CD14-positive monocyte (primary cell): ENCODE results near the gene PANK1. TPM values are rescaled to one million over a fixed set of nuclear protein-coding genes. Genes with fewer than 3 reads are reported as not detected.

Source experiments
- DNase-seq, 3 donors: peaks; one replicate each; pipeline ENCODE4 v3.0.0-alpha.2; 2011 to 2022
- H2AFZ ChIP-seq: 2 replicates; pipeline ENCODE4 v1.6.0; 2012; ENCODE audit warnings: mild to moderate bottlenecking, low read depth, low read length, inconsistent platforms; ENCODE audit not compliant: insufficient read depth, poor library complexity, severe bottlenecking
- H3K27ac ChIP-seq, 2 donors: 1 replicate in 1 of 2; 2 replicates in 1 of 2; pipeline ENCODE4 v1.5.1; 2012 to 2013; ENCODE audit warnings: low read length in 2 of 2, control low read depth in 1 of 2, inconsistent platforms in 1 of 2, low read depth in 1 of 2, mild to moderate bottlenecking in 1 of 2
- H3K27me3 ChIP-seq, 2 donors: one replicate each; pipeline versions ENCODE4 v1.6.0 to v1.6.1; 2011 to 2013; ENCODE audit warnings: low read length in 2 of 2; ENCODE audit not compliant: control insufficient read depth in 2 of 2, insufficient read depth in 2 of 2
- H3K36me3 ChIP-seq, 2 donors: replicated peaks in 1 of 2; 1 replicate in 1 of 2; 2 replicates in 1 of 2; pipeline versions ENCODE4 v1.5.1 to v1.6.1; 2012 to 2013; ENCODE audit warnings: low read length in 2 of 2, control low read depth in 1 of 2, inconsistent platforms in 1 of 2, mild to moderate bottlenecking in 1 of 2; ENCODE audit not compliant: insufficient read depth in 2 of 2, control insufficient read depth in 1 of 2
- H3K4me1 ChIP-seq, 2 donors: 1 replicate in 1 of 2; 2 replicates in 1 of 2; pipeline versions ENCODE4 v1.5.1 to v1.6.1; 2012 to 2013; ENCODE audit warnings: low read length in 2 of 2, control low read depth in 1 of 2, inconsistent platforms in 1 of 2, mild to moderate bottlenecking in 1 of 2, moderate library complexity in 1 of 2; ENCODE audit not compliant: insufficient read depth in 2 of 2, control insufficient read depth in 1 of 2
- H3K4me2 ChIP-seq: replicated peaks from 2 replicates; pipeline ENCODE3; 2012; ENCODE audit warnings: low read length, moderate library complexity, mild to moderate bottlenecking; ENCODE audit not compliant: poor library complexity, severe bottlenecking; ENCODE audit errors: extremely low read depth
- H3K4me3 ChIP-seq, 3 experiments: fragments of 200-600 bp in 1 of 3; sonication (generic) in 1 of 3; replicated peaks in 1 of 3; 1 replicate in 2 of 3; 2 replicates in 1 of 3; pipeline ENCODE4 v1.5.1; 2011 to 2013; ENCODE audit warnings: low read length in 3 of 3, mild to moderate bottlenecking in 3 of 3, control low read depth in 2 of 3, low read depth in 2 of 3, inconsistent platforms in 1 of 3, moderate library complexity in 1 of 3
- H3K79me2 ChIP-seq: 2 replicates; pipeline ENCODE4 v1.6.0; 2012; ENCODE audit warnings: mild to moderate bottlenecking, control low read depth, inconsistent platforms, low read length, moderate library complexity; ENCODE audit not compliant: insufficient read depth
- H3K9ac ChIP-seq: 2 replicates; pipeline ENCODE4 v1.6.0; 2017; ENCODE audit warnings: low read length, mild to moderate bottlenecking; ENCODE audit not compliant: insufficient read depth, poor library complexity, severe bottlenecking
- H3K9me3 ChIP-seq, 2 donors: replicated peaks in 1 of 2; 1 replicate in 1 of 2; 2 replicates in 1 of 2; pipeline versions ENCODE4 v1.5.1 to v1.6.1; 2012 to 2013; ENCODE audit warnings: low read length in 2 of 2, control low read depth in 1 of 2; ENCODE audit not compliant: control insufficient read depth in 1 of 2, insufficient read depth in 1 of 2
- H4K20me1 ChIP-seq: 2 replicates; pipeline ENCODE4 v1.6.0; 2012; ENCODE audit warnings: mild to moderate bottlenecking, low read length, control low read depth, moderate library complexity; ENCODE audit not compliant: insufficient read depth
- H3K27ac Mint-ChIP-seq, 7 donors: one replicate each; pipeline ENCODE4 v1.8.0; 2020; ENCODE audit warnings: mild to moderate bottlenecking in 7 of 7, mixed read lengths in 7 of 7, moderate library complexity in 6 of 7, inconsistent platforms in 2 of 7
- H3K27me3 Mint-ChIP-seq, 3 donors: one replicate each; pipeline ENCODE4 v1.8.0; 2021 to 2022; ENCODE audit warnings: low read depth in 3 of 3, mild to moderate bottlenecking in 3 of 3, mixed read lengths in 3 of 3, moderate library complexity in 3 of 3, inconsistent platforms in 1 of 3
- H3K36me3 Mint-ChIP-seq, 2 donors: one replicate each; pipeline ENCODE4 v1.8.0; 2020; ENCODE audit warnings: mixed read lengths in 2 of 2, inconsistent platforms in 1 of 2, mild to moderate bottlenecking in 1 of 2
- H3K4me1 Mint-ChIP-seq: one replicate; pipeline ENCODE4 v1.8.0; 2020; ENCODE audit warnings: mild to moderate bottlenecking, mixed read lengths
- H3K4me3 Mint-ChIP-seq, 2 donors: one replicate each; pipeline ENCODE4 v1.8.0; 2020; ENCODE audit warnings: mild to moderate bottlenecking in 2 of 2, mixed read lengths in 2 of 2, moderate library complexity in 1 of 2
- H3K9me3 Mint-ChIP-seq, 7 donors: one replicate each; pipeline ENCODE4 v1.8.0; 2020 to 2022; ENCODE audit warnings: mixed read lengths in 7 of 7, mild to moderate bottlenecking in 6 of 7, moderate library complexity in 6 of 7, inconsistent platforms in 2 of 7
- WGBS: methylation state at CpG from one replicate; pipeline ENCODE4 v1.1.5; 2013; ENCODE audit warnings: missing lambda C conversion rate; ENCODE audit not compliant: insufficient coverage; 5-methylcytosine and 5-hydroxymethylcytosine counted together
- intact Hi-C, 2 donors: fragments of 100-400 bp; cut with micrococcal nuclease; formaldehyde crosslinking; loops; one replicate each; pipeline versions ENCODE4 v1.15.0 to v1.15.1; 2023
- polyA plus RNA-seq, 3 donors: library from polyadenylated mRNA; depleted of rRNA in 1 of 3; unstranded in 2 of 3; stranded (reverse) in 1 of 3; fragments of 300-500 nt in 2 of 3; fragments of >200 nt in 1 of 3; fragmentation: Illumina TruSeq in 2 of 3; gene quantifications; 1 replicate in 2 of 3; 2 replicates in 1 of 3; pipeline ENCODE4 v1.2.3, GENCODE V29; 2012 to 2021
- TF ChIP-seq, protein P1 (sequence below): fragments of 200-600 bp; IDR thresholded peaks from one replicate; pipeline ENCODE4 v1.8.0; 2022; ENCODE audit warnings: antibody characterized with exemption, mild to moderate bottlenecking

Gene PANK1
- polyA plus RNA-seq, 3 donors: 0.31 to 0.67 (median 0.61) TPM

GRCh38 chr10:89683883-89684282, 38.8 kb upstream of the PANK1 start:
- TF ChIP-seq, protein P1, sequence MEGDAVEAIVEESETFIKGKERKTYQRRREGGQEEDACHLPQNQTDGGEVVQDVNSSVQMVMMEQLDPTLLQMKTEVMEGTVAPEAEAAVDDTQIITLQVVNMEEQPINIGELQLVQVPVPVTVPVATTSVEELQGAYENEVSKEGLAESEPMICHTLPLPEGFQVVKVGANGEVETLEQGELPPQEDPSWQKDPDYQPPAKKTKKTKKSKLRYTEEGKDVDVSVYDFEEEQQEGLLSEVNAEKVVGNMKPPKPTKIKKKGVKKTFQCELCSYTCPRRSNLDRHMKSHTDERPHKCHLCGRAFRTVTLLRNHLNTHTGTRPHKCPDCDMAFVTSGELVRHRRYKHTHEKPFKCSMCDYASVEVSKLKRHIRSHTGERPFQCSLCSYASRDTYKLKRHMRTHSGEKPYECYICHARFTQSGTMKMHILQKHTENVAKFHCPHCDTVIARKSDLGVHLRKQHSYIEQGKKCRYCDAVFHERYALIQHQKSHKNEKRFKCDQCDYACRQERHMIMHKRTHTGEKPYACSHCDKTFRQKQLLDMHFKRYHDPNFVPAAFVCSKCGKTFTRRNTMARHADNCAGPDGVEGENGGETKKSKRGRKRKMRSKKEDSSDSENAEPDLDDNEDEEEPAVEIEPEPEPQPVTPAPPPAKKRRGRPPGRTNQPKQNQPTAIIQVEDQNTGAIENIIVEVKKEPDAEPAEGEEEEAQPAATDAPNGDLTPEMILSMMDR: no peak
- peak overlapping the region; percentile 38 for H3K4me2 ChIP-seq
- Mint-ChIP-seq H3K4me1 (peaks cover 18% of the 10 kb centered on the region), H3K9me3 (no peaks in the 10 kb centered on the region), H3K27me3 (no peaks in the 10 kb centered on the region), H3K27ac (peak overlapping the region in 2 of 7 donors; percentile 70 to 88), H3K4me3 (no peak overlapping the region), H3K36me3 (no peaks in the 10 kb centered on the region)
- H3K4me3 ChIP-seq: no peak overlapping the region
- 100% methylated on average over 3 of the region's 5 CpGs for WGBS
- no peaks in the 10 kb centered on the region for H3K27me3 ChIP-seq
- no peak overlapping the region for H3K9ac ChIP-seq
- intact Hi-C loops: no loop called here
- no peaks in the 10 kb centered on the region for H4K20me1 ChIP-seq
- no peak for DNase-seq
- H3K4me1 ChIP-seq: peaks cover 13% of the 10 kb centered on the region in 2 donors
- H3K9me3 ChIP-seq: no peaks in the 10 kb centered on the region
- H3K27ac ChIP-seq: no peak overlapping the region
- H2AFZ ChIP-seq: no peak overlapping the region
- H3K36me3 ChIP-seq: no peaks in the 10 kb centered on the region
- no peaks in the 10 kb centered on the region for H3K79me2 ChIP-seq

DNA sequence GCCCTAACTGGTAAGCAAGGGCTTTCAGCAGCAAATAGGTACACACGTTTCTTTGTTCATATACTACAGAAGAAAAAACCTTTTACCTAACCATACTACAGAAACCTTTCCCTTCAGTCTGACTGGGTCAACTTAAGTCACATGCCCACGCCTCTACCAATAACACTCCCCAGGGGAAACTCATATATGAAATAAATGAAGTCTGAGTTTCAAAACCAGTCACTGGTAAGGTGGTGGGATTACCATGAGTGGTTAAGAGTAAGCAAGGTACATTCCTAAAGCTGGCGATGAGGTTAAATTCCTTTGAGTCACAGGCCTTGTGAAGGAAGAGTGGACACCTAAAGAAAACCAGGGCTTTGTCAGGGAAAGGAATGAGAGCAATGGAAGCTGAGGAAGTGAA, 34.9 kb upstream of the PANK1 start:
- Histone ChIP-seq H3K4me3 (no peak overlapping the region), H3K36me3 (no peaks in the 10 kb centered on the region), H3K4me1 (peaks cover 11 to 12% of the 10 kb centered on the region in 2 donors), H4K20me1 (no peaks in the 10 kb centered on the region), H3K27ac (no peak overlapping the region), H3K79me2 (no peaks in the 10 kb centered on the region), H3K4me2 (no peak overlapping the region), H3K27me3 (no peaks in the 10 kb centered on the region), H3K9me3 (no peaks in the 10 kb centered on the region), H3K9ac (no peak overlapping the region), H2AFZ (no peak overlapping the region)
- WGBS: 80% methylated on average over 1 of the region's 3 CpGs
- TF ChIP-seq, protein P1: no peak
- no peak overlapping the region for H3K4me3 Mint-ChIP-seq
- no peak for DNase-seq
- peaks cover 0 to 1% (median 0%) of the 10 kb centered on the region in 3 donors for H3K27me3 Mint-ChIP-seq
- H3K9me3 Mint-ChIP-seq: no peaks in the 10 kb centered on the region
- no peak overlapping the region for H3K27ac Mint-ChIP-seq
- peaks cover 13% of the 10 kb centered on the region for H3K4me1 Mint-ChIP-seq
- no peaks in the 10 kb centered on the region for H3K36me3 Mint-ChIP-seq
- intact Hi-C loops: no loop called here
